HG02588 (cell line): ENCODE results near the gene SLC6A18.

Experiments
- ATAC-seq: cut with Tn5 transposase; IDR thresholded peaks from one replicate; pipeline ENCODE4 v1.9.1; 2021; ENCODE audit warnings: mild to moderate bottlenecking, moderate library complexity; ENCODE audit not compliant: unreplicated experiment

SLC6A18 gene

GRCh38 chr5:1186351-1187233 lies 38.6 kb upstream of the SLC6A18 start:
- no peak for ATAC-seq

- no peak for ATAC-seq
Measured at GRCh38 chr5:1187234-1187949, 37.8 kb upstream of the SLC6A18 start.

GRCh38 chr5:1187950-1188334 lies 37.2 kb upstream of the SLC6A18 start:
- no peak for ATAC-seq

DNA sequence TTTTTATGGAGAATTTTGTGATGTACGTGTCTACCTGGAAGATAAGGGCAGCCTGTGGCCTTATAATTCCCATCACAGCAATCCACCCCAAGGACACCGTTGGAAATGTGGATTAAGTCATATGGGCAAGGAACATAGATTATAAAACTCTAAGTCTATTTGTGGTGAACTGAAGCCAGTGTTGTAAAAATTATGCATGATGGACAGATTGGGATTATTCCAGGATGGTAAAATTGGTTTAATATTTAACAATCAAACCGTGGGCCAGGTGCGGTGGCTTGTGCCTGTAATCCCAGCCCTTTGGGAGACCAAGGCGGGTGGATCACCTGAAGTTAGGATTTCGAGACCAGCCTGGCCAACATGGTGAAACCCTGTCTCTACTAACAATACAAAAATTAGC lies 36.7 kb upstream of the SLC6A18 start:
- no peak for ATAC-seq

GRCh38 chr5:1189269-1189668 lies 35.9 kb upstream of the SLC6A18 start:
- no peak for ATAC-seq

DNA sequence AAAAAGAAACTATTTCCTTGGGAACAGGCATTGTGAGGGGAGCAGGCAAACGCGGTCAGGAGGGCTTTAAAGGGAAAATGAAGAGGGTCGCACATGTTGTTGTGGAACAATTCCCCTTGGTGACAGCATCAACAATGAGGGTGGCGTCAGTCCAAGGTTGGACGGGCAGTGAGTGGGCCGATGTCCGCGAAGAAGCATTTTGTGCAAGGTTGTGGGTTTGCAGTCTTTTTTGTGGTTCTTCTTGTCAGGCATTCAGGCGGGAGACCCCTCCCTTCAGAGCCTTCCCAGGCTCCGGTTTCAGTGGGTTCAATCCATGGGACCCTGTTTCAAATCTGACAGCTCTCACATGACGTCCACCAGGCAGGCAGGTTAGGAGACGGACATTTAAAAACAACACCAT lies 34.9 kb upstream of the SLC6A18 start:
- ATAC-seq = no peak

DNA sequence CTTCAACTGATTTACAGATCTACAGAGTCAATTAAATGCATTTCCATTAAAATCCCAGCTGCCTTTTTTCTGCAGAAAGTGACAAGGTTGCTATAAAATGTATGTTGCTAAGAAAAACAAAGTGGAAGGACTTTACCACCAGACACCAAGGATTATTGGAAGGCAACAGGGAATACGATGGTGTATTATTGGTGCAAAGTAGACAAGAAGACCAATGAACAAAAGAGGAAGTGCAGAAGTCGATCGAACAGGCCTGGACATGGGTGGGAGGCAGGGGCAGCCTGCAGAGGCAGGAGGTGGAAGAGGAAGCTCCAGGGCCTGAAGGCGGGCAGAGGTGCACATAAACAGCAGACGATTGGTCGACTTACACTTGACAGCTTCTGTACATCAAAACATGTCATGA lies 34.3 kb upstream of the SLC6A18 start:
- ATAC-seq = no peak

- ATAC-seq = no peak
Measured at GRCh38 chr5:1192971-1193590, 32.1 kb upstream of the SLC6A18 start.

DNA sequence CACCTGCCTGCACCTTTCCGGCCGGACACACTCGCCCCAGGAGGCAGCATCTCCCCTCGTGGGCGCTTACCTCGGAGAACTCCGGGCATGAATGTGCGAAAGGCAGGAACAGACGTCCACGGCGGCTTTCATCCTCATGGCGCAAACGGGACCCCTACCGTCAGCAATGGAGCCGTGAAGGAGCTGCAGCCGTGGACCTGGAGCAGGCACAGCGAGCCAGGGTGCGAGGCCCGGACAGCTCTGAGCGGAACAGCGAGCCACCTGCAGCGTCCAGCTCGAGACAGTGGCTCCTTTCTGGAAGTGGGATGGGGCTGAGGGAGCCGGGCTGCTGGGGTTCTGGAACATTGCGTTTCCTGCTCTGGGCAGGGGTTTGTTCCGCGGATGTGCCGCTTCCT lies 31.6 kb upstream of the SLC6A18 start:
- ATAC-seq = no peak

- no peak for ATAC-seq
Measured at GRCh38 chr5:1194378-1194777, 30.8 kb upstream of the SLC6A18 start.

GRCh38 chr5:1195439-1195838 lies 29.7 kb upstream of the SLC6A18 start:
- ATAC-seq = no peak

- no peak for ATAC-seq
Measured at GRCh38 chr5:1195916-1196315, 29.3 kb upstream of the SLC6A18 start.

GRCh38 chr5:1196562-1196961 lies 28.6 kb upstream of the SLC6A18 start:
- ATAC-seq = no peak

GRCh38 chr5:1197876-1198666 lies 27.1 kb upstream of the SLC6A18 start:
- no peak for ATAC-seq

DNA sequence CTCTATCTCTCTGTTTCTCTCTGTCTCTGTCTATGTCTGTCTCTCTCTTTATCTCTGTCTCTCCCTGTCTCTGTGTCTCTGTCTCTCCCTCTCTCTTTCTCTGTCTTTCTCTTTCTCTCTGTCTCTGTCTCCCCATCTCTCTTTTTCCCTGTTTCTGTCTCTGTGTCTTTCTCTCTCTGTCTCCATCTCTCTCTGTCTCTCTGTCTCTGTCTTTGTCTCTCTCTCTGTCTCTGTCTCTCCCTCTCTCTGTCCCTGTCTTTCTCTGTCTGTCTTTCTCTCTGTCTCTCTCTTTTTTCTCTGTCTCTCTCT lies 25.9 kb upstream of the SLC6A18 start:
- ATAC-seq = no peak

GRCh38 chr5:1199649-1200494 lies 25.3 kb upstream of the SLC6A18 start:
- no peak for ATAC-seq

DNA sequence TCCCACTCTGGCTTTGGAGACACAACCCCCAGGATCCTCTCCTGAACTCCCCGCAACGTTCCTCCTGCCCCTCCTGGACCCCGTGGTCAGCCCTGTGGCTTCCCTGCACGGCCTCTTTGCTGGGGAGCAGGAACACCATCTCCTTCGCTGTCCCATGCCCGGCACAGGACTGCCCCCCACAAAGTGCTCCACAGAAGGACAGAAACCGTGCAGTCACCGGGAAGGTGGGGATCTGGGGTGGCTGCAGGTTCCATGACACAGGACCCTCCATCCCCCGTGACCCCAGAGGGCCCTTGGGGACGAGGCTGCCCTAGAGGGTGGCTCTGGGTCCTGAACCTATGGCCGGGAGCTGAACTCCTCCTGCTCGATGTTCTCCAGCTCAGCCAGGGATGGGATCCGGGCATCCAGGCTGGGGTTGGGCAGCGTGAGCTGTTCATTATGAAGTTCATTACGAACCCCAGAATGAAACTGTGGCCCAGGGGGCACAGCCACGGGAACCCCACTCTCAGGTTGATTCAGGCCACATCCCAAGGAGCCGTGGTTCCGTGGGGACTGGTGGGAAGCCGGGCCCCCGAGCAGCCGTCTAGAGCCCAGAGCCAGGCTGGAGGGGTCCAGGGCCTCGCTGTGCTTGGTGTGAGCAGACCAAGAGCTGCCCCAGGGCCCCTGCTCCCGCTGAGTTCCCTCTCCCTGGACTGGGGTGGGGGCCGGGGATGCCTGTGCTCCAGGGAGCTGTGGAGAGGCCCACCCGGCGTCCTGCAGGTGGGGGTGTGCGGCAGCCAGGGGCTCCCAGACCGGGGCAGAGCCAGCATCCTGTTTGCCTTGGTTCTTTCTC lies 24.5 kb upstream of the SLC6A18 start:
- no peak for ATAC-seq

DNA sequence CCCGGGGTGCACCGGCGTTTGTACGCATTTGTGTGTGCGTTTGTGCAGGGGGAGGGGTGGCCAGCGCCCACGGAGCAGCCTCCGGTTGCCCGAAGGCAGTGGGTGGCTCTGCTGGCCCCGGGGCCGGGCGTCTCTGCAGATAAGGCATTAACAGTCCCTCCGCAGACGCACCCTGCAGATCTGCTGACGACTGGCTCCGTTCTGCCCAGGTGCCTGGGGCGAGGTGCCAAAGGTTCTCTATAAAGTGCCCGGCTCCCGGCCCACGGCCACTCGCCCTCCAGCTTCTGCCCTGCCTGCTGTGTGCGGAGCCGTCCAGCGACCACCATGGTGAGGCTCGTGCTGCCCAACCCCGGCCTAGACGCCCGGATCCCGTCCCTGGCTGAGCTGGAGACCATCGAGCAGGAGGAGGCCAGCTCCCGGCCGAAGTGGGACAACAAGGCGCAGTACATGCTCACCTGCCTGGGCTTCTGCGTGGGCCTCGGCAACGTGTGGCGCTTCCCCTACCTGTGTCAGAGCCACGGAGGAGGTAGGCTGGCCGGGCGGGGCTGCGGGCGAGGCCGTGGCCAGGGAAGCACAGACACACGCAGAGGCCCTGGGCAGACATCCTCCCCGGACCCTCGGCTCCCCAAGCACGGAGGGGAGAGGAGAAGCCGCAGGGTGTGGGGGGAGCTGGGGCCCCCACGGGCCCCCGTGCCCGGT lies 23.7 kb upstream of the SLC6A18 start, which contains the start of gene SLC6A19:
TSS of gene SLC6A19 (plus strand) at position 269 of the 699 bp plus-strand sequence. CDS start at position 325, 56 bp downstream.
- no peak for ATAC-seq
